HG02588 (cell line): ENCODE data around the gene ARVCF.

Experiments used
- ATAC-seq: cut with Tn5 transposase; IDR thresholded peaks from one replicate; pipeline ENCODE4 v1.9.1; 2021; ENCODE audit warnings: mild to moderate bottlenecking, moderate library complexity; ENCODE audit not compliant: unreplicated experiment

Gene ARVCF

DNA sequence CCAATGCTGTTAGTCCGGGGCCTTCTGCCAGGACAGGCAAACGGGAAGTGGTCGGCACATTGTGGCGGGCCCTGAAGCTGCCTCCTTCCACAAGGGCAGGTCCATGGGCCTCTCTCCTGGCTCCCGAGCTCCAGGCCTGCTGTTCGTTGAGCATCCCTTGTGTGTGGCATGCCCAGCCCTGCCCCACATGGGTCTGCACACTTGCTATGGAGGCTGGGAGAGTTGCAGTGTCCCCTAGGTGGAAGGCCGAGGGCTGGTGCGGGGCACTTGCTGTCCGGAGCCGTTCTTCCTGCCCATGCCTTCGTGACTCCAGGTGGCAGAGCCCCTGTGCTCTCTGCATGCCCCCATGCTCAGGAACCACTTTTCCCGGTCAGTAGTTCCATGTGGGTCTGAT is 37.4 kb upstream of the ARVCF start:
- no peak for ATAC-seq

DNA sequence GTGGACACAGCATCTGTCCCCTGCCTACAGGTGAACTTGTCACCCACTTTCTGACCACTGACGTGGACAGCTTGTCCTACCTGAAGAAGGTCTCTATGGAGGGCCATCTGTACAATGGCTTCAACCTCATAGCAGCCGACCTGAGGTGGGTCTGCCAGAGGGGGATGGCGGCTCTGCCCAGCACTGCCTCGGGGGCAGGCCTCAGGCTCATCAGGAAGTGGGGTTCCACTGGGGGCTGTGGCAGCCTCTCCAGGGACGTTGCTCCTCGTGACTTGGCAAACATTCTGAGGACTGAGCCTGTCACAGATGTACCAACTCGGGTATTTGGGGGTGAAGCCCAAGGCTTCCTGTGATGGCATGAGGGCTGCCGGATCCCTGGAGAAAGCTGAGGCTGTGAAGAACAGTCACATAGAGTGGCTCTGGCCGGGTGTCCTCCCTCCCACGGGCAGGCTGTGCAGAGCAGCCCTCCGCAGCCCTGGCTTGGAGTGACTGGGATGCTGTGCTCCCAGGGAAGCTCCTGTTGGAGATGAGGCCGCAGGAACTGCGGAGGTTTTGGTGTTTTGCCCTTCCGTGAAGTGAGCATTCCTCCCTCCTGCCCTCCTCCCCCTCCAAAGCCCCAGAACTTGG is 36.9 kb upstream of the ARVCF start:
- no peak for ATAC-seq

DNA sequence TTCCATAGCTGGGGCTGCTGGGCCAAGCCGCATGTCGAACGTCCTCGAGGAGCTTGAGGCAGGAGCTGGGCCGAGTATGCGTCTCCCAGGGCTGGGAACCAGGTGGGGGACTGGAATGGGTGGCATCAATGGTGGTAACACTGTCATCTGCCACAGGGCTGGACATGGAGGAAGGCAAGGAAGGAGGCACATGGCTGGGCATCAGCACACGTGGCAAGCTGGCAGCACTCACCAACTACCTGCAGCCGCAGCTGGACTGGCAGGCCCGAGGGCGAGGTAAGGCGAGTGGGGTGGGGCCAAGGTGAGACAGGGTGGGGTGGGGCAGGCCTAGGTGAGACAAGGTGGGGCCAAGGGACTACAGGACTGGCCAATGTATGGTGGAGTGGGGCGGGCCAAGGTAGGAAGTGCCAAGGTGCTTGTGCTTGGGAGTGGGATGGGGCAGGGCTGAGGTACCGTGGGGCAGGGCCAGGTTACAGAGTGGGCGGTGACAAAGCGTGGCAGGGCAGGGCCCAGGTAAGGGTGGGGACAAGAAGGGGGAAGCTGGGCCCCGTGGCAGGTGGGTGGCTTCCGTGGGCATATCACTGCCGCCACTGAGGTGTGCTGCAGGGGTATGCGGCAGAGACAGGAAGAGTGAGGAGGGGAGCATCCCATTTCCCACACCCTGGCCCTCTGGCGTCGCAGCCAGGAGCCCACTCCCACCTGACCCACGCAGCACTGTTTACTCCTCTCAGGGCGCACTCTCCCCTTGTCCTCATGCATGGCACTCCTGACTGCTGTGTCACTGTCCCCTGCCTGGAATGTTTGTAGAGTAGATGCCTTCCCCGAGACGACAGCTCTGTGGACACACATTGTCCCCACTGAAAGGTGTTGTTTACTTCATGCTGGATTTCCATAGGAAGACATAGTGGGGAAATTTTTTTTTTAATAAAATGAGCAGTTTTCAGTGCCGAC is 36.0 kb upstream of the ARVCF start:
- no peak for ATAC-seq

DNA sequence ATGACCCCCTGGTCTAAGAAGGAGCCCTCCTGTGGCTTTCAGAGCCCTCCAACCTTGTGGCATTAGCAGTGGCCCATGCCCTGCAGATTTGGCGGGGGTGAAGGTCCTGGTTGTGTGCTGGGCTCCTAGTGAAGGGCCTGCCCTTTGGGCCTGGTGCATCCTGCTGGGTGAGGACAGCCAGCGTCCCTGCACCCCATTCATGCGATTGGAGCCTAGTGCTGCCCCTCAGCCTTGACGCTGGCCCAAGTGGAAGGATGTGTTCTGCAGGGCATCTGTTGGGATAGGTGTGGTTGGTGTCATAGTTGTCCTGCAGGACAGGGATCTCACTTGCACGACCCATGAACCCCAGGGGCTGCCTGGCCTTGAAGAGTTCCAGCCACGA is 35.3 kb upstream of the ARVCF start:
- no peak for ATAC-seq

DNA sequence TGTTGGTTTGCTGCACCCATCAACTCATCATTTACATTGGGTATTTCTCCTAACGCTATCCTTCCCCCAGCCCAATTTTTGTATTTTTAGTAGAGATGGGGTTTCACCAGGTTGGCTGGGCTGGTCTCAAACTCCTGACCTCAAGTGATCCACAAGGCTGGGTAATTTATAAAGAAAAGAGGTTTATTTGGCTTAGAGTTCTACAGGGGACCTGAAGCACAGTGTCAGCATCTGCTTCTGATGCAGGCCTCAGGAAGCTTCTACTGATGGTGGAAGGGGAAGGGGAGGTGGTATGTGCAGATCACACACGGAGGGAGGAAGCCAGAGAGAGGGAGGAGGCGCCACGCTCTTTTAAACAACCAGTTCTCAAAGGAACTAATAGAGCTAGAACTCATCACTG is 30.1 kb upstream of the ARVCF start:
- ATAC-seq = no peak

DNA sequence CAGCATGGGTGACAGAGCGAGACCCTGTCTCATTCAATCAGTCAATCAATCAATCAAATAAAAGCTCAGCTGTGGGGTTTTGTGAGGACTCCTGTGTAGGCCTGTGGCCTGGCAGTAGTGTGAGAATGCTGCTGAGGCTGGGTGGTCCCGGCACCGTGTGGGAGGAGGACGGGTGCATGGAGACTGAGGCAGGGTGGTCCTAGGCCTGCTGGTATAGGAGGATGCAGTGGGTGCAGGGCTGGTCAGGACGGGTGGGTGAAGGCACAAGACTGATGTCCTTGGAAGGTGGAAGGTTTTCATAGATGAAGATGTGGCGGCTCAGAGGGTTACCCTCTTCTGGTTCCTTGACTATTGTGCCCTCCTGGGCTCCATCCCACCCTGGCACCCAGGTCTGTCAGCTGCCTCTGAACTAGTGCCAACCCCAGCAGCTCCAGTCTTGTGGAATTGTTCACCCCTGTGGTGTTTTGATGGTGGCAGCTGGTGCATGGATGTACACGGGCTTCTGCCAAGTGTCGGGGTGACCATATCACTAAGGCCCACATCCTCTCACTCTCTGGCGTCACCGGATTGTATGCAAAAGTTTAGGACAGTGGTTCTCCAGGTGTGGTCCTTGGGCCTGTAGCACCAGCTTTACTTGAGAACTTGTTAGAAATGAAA is 28.0 kb upstream of the ARVCF start:
- ATAC-seq = no peak

DNA sequence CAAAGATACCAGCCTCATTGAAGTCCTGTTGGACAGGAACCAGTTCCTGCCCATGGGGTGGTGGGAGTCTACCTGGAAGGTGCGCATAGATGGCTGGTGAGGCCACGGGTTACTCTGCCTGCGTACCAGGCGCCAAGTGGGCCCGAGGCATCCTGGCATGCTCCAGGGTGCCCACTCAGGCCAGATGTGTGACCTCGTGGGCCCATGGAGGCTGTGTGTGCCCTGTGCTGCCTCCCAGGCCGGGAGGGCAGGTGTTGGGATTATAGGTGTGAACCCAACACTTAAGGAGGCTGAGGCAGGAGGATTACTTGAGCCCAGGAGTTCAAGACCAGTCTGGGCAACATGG is 27.3 kb upstream of the ARVCF start:
- ATAC-seq = no peak

DNA sequence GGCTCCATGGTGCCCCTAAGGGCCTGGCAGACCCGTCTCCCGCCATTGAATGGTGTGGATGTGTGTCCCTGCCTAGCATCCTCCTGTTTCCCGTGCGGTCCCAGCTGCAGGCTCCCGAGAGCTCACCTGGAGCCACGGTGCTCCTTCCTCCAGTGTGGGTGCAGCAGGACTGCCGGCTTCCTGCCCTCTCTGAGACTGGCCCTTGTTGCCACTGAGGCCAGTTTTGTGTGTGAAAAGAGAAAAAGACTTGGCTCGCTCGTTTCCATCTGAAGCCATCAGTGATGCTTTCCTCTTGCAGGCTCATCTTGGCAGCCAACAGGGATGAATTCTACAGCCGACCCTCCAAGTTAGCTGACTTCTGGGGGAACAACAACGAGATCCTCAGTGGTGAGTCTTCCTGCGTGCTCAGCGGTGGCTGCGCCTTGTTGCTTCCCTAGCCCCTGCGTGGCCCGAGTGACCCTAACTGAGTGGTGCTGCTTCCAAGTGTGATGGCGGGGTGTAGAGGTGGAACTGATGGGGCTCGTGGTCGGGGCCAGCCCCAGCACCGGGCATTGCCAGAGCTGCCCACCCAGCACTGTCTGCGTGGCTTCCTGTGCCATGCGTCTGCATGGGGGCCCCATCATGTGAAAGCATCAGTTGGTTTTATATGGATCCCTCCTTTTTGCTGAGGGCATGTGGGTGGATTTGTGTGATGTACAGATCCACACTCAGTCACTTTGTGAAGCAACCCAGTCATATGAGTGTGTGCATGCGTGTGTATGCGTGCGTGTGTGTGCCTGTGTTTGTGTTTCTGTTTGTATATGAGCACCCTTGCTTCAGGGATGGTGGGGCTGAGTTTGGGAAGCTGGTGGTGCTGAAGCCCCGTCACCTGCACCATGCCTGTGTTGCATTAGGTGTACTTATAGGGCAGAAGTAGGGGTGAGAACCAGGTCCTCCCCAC is 26.7 kb upstream of the ARVCF start:
- ATAC-seq = no peak

DNA sequence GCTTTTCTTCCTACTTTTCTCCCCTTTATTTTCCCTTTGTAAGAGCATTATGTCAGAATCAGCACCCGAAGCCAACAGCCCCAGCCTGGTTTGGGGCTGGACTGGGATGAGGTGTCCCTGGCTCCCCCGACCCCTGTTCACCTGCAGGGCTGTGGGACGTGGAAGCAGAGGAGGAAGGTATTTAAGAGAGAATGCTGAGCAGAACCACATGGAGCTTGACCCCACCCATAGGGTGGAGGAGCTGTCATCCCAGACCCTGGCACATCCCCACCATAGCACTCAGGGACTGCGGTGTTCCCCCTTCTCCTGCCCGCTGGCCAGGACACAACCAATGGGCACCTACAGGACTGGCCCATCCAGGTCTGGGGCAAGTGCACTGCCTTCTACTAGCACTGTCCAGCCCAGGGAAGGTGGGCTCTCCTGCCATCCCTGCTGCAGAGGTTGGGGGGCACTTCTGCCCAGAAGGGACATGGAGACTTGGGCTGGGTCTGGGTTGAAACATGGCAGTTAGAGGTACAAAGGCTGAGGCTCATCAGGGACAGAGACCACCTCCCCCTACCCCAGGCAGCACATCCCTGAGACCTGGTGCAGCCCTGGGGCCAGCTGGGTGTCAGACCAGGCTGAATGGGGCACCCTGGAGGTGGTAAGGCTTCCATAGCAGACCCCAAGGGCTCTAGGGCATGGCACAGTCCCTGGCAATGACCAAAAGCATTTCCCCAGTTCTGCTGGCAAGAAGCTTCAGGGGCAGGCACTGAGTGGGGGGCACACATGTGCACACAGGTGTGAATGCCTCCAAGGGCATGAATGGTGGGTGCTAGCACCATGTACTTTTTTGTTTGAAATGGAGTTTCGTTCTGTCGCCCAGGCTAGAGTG is 23.9 kb upstream of the ARVCF start:
- ATAC-seq = no peak

DNA sequence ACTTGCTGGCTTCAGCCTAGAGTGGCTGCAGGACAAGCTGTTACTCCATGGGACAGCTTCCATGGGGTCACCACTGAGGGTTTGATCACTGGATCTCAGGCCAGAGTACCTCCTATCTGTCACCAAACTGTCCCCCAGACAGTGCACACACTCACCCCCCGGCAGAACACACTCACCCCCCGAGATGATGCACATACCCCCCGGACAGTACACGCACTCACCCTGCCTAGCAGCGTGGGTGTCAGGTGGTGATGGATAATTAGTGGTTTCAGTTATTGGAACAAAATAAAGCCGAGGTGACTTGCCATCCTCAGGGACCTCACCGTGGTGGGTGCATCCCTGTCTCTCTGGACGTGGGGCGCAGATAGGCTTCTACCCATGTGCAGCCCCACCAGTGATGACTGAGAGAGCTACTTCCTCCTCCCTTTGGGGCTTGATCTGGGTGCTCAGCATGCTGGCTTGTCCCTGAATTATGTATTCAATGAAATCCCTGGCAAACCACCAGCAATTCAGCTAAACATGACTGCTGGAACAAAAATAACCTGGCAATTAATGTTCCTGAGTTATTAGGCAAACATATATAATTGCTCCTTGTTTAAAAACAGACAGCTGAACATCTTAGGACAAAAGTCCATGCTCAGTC is 23.2 kb upstream of the ARVCF start:
- no peak for ATAC-seq

DNA sequence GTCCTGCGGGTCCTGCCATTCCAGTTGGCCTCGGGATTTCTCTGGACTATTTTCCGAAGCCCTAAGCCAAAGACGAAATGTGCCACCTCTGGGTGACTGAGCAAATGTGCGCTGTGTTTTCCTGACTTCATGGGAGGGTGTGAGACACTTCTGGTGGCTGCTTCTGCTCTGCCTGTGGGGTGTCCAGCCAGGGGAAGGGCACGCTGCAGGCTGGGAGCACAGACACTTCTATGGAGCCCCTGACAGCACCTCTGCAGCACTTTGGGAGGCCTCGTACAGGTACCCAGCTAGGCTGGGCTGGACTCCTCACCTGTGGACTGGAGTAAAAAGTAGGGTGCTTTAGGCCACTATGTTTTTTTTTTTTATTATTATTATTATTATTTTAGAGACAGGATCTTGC is 22.0 kb upstream of the ARVCF start:
- no peak for ATAC-seq

DNA sequence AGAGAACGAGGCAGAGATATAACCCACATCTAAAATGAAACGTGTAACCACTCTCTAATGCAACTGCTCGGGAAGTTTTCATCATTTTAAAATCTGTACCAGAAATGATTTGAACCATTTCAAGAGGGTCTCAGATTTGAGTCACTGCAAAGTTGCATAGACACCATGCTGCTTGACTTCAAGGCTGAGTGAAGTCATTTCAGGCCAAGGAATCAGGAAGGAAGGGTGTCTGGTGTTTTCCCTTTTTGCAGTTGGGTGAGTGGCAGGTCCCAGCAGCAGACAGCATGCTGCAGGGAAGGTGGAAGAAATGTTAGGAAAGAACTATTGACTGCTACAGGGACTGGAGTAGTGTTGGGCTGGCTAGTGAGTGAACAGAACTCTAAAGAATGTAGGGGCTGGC is 20.8 kb upstream of the ARVCF start:
- ATAC-seq = no peak

DNA sequence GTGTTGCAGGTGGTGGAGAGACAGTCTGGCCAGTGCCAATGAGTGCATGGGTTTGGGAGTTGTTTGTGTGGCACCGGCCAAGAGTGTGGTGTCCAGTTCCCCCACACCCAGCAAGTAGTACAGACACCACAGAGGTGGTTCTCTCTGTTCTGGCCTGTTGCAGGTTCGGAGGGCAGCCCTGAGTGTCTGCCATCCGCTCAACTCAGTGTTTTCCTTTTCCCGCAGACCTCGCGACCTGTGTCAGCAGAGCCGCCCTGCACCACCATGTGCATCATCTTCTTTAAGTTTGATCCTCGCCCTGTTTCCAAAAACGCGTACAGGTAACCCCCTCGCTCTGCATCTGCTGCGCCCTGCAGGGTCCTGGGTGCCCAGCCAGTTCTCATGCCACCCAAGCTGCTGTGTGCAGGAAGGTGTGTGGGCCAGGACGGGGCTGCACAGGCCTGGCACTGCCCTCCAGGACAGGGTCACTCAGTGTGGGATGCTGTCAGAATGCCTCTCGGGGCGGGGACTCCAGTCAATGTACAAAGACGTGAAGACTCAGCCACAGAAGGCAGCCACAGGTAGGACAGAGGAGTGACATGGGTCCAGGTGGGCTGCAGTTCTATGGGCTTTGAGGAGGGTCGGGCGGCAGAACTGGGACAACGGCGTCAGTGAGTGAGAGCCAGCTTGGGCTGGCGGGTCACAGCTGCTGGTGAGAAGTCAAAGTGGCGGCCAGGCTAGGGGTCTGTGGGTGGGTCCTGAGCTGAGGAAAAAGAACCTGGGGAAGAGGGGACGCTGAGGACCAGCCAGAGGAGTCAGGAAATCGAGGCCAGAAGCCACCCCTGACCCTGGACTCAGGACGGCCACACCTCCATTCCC is 20.1 kb upstream of the ARVCF start:
- ATAC-seq = no peak

DNA sequence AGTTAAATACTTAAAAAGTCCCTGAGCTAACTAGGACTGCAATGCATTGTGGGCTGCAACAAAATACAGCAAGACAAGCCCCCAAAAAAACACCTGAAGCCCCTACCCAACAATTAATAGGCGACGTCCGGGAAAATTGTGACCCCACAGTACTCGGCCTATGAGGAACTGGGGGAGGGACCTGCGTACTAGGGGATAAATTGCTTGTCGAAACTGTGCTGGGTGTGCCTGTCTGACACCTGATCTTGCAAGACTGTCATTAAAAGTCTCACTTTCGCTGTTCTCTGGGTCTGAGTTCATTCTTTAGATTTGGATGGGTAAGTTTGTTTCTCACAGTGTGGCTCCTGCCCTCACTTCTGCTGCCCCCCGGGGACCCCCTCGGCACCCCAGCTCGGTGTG is 19.5 kb upstream of the ARVCF start:
- no peak for ATAC-seq

DNA sequence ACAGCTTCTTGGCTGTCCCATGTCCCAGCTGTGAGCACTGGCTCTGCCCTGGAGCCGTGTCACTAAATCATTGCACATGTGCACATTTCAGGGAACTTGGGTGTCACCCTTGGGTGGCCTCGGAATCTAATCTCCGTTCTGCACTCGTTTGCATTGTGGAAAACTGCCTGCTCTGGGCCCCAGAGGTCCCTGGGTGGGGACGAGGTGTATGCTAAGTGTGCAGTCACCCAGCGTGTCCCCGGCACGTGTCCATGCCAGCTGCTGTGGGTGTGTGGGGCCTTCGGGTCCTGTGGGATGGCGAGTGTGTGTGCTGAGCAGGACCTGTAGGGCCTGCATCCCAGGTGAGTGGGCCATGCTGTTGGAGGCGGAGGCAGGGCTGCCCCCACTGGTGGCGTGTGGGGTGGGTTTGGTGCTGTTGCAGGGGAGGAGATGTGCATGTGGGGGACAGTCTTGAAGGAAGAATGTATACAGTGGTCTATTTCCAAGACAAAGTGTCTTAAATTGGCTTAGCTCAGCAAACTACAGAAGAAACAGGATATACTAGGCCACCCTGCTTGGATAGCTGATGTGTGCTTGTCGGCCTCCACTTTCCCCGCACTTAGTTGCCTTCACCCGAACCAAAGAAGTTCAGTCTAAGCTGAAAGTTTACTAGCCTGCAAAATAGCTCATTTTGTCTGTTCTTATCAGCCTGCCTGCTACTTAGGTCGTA is 18.9 kb upstream of the ARVCF start:
- ATAC-seq = no peak

DNA sequence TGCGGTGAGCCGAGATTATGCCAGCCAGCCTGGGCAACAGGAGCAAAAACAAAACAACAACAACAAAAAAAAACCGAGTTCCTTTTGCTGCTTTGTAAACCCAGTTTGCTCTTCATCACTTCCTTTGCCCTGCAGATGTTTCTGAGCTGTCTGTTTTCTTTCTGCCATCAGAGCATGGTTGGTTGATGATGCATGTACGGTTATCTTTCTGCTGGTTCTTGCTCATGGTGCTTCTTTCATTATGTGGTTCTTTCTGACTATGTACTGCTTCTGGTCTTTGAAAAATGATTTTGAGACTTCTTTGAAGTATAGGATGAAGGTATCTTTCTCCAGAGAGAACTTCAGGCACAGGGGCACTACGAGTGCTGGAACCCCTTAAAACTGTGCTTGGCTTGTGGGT is 17.5 kb upstream of the ARVCF start:
- no peak for ATAC-seq

DNA sequence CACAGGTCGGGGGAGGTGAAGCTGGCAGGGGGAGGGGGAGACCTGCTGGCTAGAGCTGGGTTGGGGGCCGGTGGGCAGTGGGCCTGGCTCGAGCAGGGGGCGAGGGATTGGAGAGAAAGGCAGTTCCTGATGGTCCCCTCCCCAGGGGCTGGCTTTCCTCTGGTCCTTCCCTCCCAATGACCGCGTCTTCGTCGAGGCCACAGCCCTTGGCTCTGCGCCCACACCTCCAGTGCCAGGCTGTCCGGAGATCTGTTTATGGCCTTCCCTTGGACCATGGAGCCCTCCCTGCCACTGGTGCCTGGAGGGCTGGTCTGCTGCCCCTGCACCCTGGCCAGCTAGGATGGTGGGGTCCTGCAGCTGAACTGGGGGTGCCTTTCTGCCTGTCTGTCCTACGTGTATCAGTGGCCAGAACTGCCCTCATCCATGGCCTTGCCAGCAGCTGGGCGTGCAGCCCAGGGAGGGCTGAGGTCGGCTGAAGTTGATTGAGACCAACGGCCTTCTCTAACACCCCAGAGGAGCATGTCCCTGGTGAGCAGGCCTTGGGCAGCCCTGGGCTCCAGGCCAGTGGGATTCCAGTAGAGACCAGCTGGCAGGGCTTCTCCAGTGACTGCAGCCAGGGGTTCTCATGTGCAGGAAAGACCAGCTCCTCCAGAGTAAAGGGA is 16.6 kb upstream of the ARVCF start:
- no peak for ATAC-seq
